ENCODE measurements around the gene CLCC1. TPM values are rescaled to one million over a fixed set of nuclear protein-coding genes. Genes with fewer than 3 reads are reported as not detected.

CLCC1 gene
- total RNA-seq, 2 donors from 2014 or later: 30.5 to 33.3 TPM

- H3K27ac ChIP-seq: no peak overlapping the region
- no peak overlapping the region for H3K4me3 ChIP-seq
- H3K27me3 ChIP-seq (replicated peaks; ENCODE audit: insufficient read depth): no peaks in the 10 kb centered on the region
- DNase-seq (ENCODE audit: low spot score): no peak
- H3K36me3 ChIP-seq: no peaks in the 10 kb centered on the region
- TF ChIP-seq POLR2A (IDR thresholded peaks at IDR 0.05) (no peak), CTCF (IDR thresholded peaks at IDR 0.05) (no peak), POLR2AphosphoS5 (IDR thresholded peaks at IDR 0.05) (no peak)
- 94% methylated on average over 5 of the region's 5 CpGs for WGBS
- H3K9me3 ChIP-seq: no peaks in the 10 kb centered on the region
- H3K4me1 ChIP-seq (replicated peaks): no peaks in the 10 kb centered on the region
- intact Hi-C loops (cut with DNase I): loop anchor here (5.0 to 10.0 kb wide), 3 partner anchors 84 to 252 kb away; partner anchors contain the start of genes ELAPOR1, SARS1 and WDR47
Measured at GRCh38 chr1:108960719-108961118, 2.6 kb downstream of the CLCC1 start.

GRCh38 chr1:108957888-108958287, 5.4 kb downstream of the CLCC1 start:
- no peaks in the 10 kb centered on the region for H3K4me1 ChIP-seq (replicated peaks)
- DNase-seq (ENCODE audit: low spot score): no peak

GRCh38 chr1:108955881-108956280, 7.4 kb downstream of the CLCC1 start:
- Histone ChIP-seq H3K27me3 (replicated peaks; ENCODE audit: insufficient read depth) (no peaks in the 10 kb centered on the region), H3K27ac (no peak overlapping the region), H3K4me3 (no peak overlapping the region), H3K36me3 (no peaks in the 10 kb centered on the region), H3K4me1 (replicated peaks) (no peaks in the 10 kb centered on the region), H3K9me3 (no peaks in the 10 kb centered on the region)
- 71% methylated on average over 3 of the region's 3 CpGs for WGBS
- no peak for TF ChIP-seq POLR2A (IDR thresholded peaks at IDR 0.05)
- TF ChIP-seq CTCF (IDR thresholded peaks at IDR 0.05): no peak
- TF ChIP-seq POLR2AphosphoS5 (IDR thresholded peaks at IDR 0.05): no peak
- DNase-seq (ENCODE audit: low spot score): no peak
- intact Hi-C loops (cut with DNase I): no loop called here

More at GRCh38 chr1:108957888-108958287, 5.4 kb downstream of the CLCC1 start:
- Histone ChIP-seq H3K9me3 (no peaks in the 10 kb centered on the region), H3K36me3 (no peaks in the 10 kb centered on the region), H3K27me3 (replicated peaks; ENCODE audit: insufficient read depth) (no peaks in the 10 kb centered on the region), H3K4me3 (no peak overlapping the region), H3K27ac (no peak overlapping the region)
- WGBS: 92% methylated on average over 5 of the region's 5 CpGs
- TF ChIP-seq CTCF (IDR thresholded peaks at IDR 0.05) (no peak), POLR2AphosphoS5 (IDR thresholded peaks at IDR 0.05) (no peak), POLR2A (IDR thresholded peaks at IDR 0.05) (no peak)
- intact Hi-C loops (cut with DNase I): no loop called here

GRCh38 chr1:108955111-108955510, 8.2 kb downstream of the CLCC1 start:
- Histone ChIP-seq H3K4me3 (no peak overlapping the region), H3K9me3 (no peaks in the 10 kb centered on the region), H3K36me3 (no peaks in the 10 kb centered on the region), H3K27ac (no peak overlapping the region), H3K27me3 (replicated peaks; ENCODE audit: insufficient read depth) (no peaks in the 10 kb centered on the region), H3K4me1 (replicated peaks) (no peaks in the 10 kb centered on the region)
- 97% methylated on average over 3 of the region's 3 CpGs for whole genome bisulfite sequencing
- DNase-seq (ENCODE audit: low spot score): no peak
- intact Hi-C loops (cut with DNase I): no loop called here
- TF ChIP-seq POLR2A (IDR thresholded peaks at IDR 0.05): no peak
- TF ChIP-seq POLR2AphosphoS5 (IDR thresholded peaks at IDR 0.05): no peak
- no peak for TF ChIP-seq CTCF (IDR thresholded peaks at IDR 0.05)

- no peaks in the 10 kb centered on the region for H3K9me3 ChIP-seq
- no peaks in the 10 kb centered on the region for H3K36me3 ChIP-seq
- H3K27ac ChIP-seq: no peak overlapping the region
- DNase-seq (ENCODE audit: low spot score): no peak
- TF ChIP-seq CTCF (IDR thresholded peaks at IDR 0.05): no peak
- no peak for TF ChIP-seq POLR2AphosphoS5 (IDR thresholded peaks at IDR 0.05)
- no peak for TF ChIP-seq POLR2A (IDR thresholded peaks at IDR 0.05)
- 62% methylated on average over 6 of the region's 6 CpGs for WGBS
- intact Hi-C loops (cut with DNase I): no loop called here
- H3K27me3 ChIP-seq (replicated peaks; ENCODE audit: insufficient read depth): no peaks in the 10 kb centered on the region
- H3K4me1 ChIP-seq (replicated peaks): no peaks in the 10 kb centered on the region
- no peak overlapping the region for H3K4me3 ChIP-seq
Measured at GRCh38 chr1:108953452-108953851, 9.8 kb downstream of the CLCC1 start.
